ENCODE results near the gene PTMS. TPM values are rescaled to one million over a fixed set of nuclear protein-coding genes. Genes with fewer than 3 reads are reported as not detected.

Gene PTMS
- polyA plus RNA-seq, 1 experiment: 234 TPM

- no peaks in the 10 kb centered on the region for H3K36me3 ChIP-seq (ENCODE audit: control insufficient read depth, insufficient read depth, low read length)
- DNase-seq (ENCODE audit: low read depth): no peak
- H3K27me3 ChIP-seq (ENCODE audit: control insufficient read depth, insufficient read depth, low read length): no peaks in the 10 kb centered on the region
- ChIA-PET POLR2A (no interaction called here), CTCF (interaction anchor here (0.7 to 17.2 kb wide), 3 partner anchors 21 to 36 kb away, joined by 3 to 222 read pairs (median 43); partner anchors contain the start of genes GPR162 and MLF2)
- TF ChIP-seq, protein P1, sequence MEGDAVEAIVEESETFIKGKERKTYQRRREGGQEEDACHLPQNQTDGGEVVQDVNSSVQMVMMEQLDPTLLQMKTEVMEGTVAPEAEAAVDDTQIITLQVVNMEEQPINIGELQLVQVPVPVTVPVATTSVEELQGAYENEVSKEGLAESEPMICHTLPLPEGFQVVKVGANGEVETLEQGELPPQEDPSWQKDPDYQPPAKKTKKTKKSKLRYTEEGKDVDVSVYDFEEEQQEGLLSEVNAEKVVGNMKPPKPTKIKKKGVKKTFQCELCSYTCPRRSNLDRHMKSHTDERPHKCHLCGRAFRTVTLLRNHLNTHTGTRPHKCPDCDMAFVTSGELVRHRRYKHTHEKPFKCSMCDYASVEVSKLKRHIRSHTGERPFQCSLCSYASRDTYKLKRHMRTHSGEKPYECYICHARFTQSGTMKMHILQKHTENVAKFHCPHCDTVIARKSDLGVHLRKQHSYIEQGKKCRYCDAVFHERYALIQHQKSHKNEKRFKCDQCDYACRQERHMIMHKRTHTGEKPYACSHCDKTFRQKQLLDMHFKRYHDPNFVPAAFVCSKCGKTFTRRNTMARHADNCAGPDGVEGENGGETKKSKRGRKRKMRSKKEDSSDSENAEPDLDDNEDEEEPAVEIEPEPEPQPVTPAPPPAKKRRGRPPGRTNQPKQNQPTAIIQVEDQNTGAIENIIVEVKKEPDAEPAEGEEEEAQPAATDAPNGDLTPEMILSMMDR (IDR thresholded peaks at IDR 0.05; ENCODE audit: insufficient read depth, low read depth, low read length): no peak
- no peak overlapping the region for H3K4me3 ChIP-seq (ENCODE audit: low read depth, low read length)
Measured at GRCh38 chr12:6787309-6787708, 21.1 kb downstream of the PTMS start.

GRCh38 chr12:6788972-6789924, 23.1 kb downstream of the PTMS start, which contains the start of gene CD4:
Gene CD4, plus strand, starts transcription at chr12:6789528. Its CDS starts 10,611 bp downstream, at chr12:6800139.
- POLR2A ChIA-PET: no interaction called here
- CTCF ChIA-PET: interaction anchor here (0.7 to 0.8 kb wide), 2 partner anchors 11 to 36 kb away, joined by 3 read pairs; partner anchors contain the start of gene MLF2
- TF ChIP-seq, protein P1 (IDR thresholded peaks at IDR 0.05; ENCODE audit: insufficient read depth, low read depth, low read length): no peak
- Histone ChIP-seq H3K27me3 (ENCODE audit: control insufficient read depth, insufficient read depth, low read length) (no peaks in the 10 kb centered on the region; the same call in 1 of the 2 replicates), H3K4me3 (ENCODE audit: low read depth, low read length) (no peak within 1 kb of the TSS), H3K36me3 (ENCODE audit: control insufficient read depth, insufficient read depth, low read length) (no peaks in the 10 kb centered on the region)
- DNase-seq (ENCODE audit: low read depth): no peak

- DNase-seq (ENCODE audit: low read depth): no peak
- TF ChIP-seq, protein P1 (IDR thresholded peaks at IDR 0.05; ENCODE audit: insufficient read depth, low read depth, low read length): no peak
- ChIA-PET CTCF (interaction anchor here (0.7 kb wide), 1 partner anchor 12 kb away, joined by 3 read pairs; no protein-coding TSS in a partner anchor), POLR2A (no interaction called here)
- Histone ChIP-seq H3K36me3 (ENCODE audit: control insufficient read depth, insufficient read depth, low read length) (no peaks in the 10 kb centered on the region), H3K4me3 (ENCODE audit: low read depth, low read length) (no peak overlapping the region), H3K27me3 (ENCODE audit: control insufficient read depth, insufficient read depth, low read length) (no peaks in the 10 kb centered on the region; the same call in 1 of the 2 replicates)
Measured at GRCh38 chr12:6790496-6791150, 24.5 kb downstream of the PTMS start.

- H3K4me3 ChIP-seq (ENCODE audit: low read depth, low read length): no peak overlapping the region
- DNase-seq (ENCODE audit: low read depth): no peak
- H3K27me3 ChIP-seq (ENCODE audit: control insufficient read depth, insufficient read depth, low read length): peaks cover 2% of the 10 kb centered on the region; the same call in 1 of the 2 replicates
- ChIA-PET POLR2A (no interaction called here), CTCF (interaction anchor here (0.9 to 2.9 kb wide), 5 partner anchors 13 to 39 kb away, joined by 3 to 14 read pairs (median 4); partner anchors contain the start of genes MLF2 and P3H3)
- TF ChIP-seq, protein P1 (IDR thresholded peaks at IDR 0.05; ENCODE audit: insufficient read depth, low read depth, low read length): no peak
- H3K36me3 ChIP-seq (ENCODE audit: control insufficient read depth, insufficient read depth, low read length): no peaks in the 10 kb centered on the region
Measured at GRCh38 chr12:6791931-6792520, 25.9 kb downstream of the PTMS start.

All from BJ (cell line).